Esophagus squamous epithelium (tissue), 5 donors: ENCODE results near the gene CSMD2. TPM values are rescaled to one million over a fixed set of nuclear protein-coding genes. Genes with fewer than 3 reads are reported as not detected.

Experiments used
- DNase-seq: peaks from one replicate; lab custom pipeline; 2025; lab: John Stamatoyannopoulos, UW
- H3K27ac ChIP-seq, 4 donors: fragments of 200-600 bp; sonication (generic); one replicate each; pipeline ENCODE4 v1.5.1; 2016 to 2019; ENCODE audit warnings: mild to moderate bottlenecking in 1 of 4
- H3K27me3 ChIP-seq, 4 donors: fragments of 200-600 bp; sonication (generic); 1 replicate in 3 of 4; 2 replicates in 1 of 4; pipeline versions ENCODE4 v1.5.1 to v1.6.0; 2017 to 2021; ENCODE audit warnings: antibody characterized with exemption in 1 of 4
- H3K36me3 ChIP-seq, 3 donors: fragments of 200-600 bp; sonication (generic); one replicate each; pipeline ENCODE4 v1.5.1; 2016 to 2019
- H3K4me1 ChIP-seq, 3 donors: fragments of 200-600 bp; sonication (generic); one replicate each; pipeline ENCODE4 v1.5.1; 2017 to 2019
- H3K4me3 ChIP-seq, 4 donors: fragments of 200-600 bp; sonication (generic); 1 replicate in 3 of 4; 2 replicates in 1 of 4; pipeline ENCODE4 v1.5.1; 2016 to 2019; ENCODE audit warnings: mild to moderate bottlenecking in 2 of 4, moderate library complexity in 1 of 4
- H3K9me3 ChIP-seq, 3 donors: fragments of 200-600 bp; sonication (generic); one replicate each; pipeline ENCODE4 v1.5.1; 2016 to 2019
- CTCF ChIP-seq, 6 experiments: fragments of 450-650 bp in 4 of 6; fragments of 200-600 bp in 2 of 6; sonication (generic) in 2 of 6; IDR thresholded peaks; one replicate each; pipeline ENCODE4 v1.5.1; 2016 to 2019; ENCODE audit warnings: antibody characterized with exemption in 6 of 6, mild to moderate bottlenecking in 4 of 6, moderate library complexity in 4 of 6
- POLR2A ChIP-seq, 4 donors: fragments of 450-650 bp; IDR thresholded peaks; one replicate each; pipeline ENCODE4 v1.6.1; 2017; ENCODE audit warnings: antibody characterized with exemption in 4 of 4, mild to moderate bottlenecking in 4 of 4, moderate library complexity in 3 of 4
- WGBS, 2 donors: methylation state at CpG; one replicate each; pipeline ENCODE4 v1.1.5; 2018; 5-methylcytosine and 5-hydroxymethylcytosine counted together
- intact Hi-C: fragments of 100-400 bp; cut with DNase I; formaldehyde crosslinking; loops from one replicate; pipeline ENCODE4 v1.15.0; 2022
- total RNA-seq, 4 donors: library from RNA; depleted of rRNA; stranded (reverse); fragments of >200 nt; gene quantifications; one replicate each; pipeline ENCODE4 v1.1.0, GENCODE V29; 2016
- donor health status: DM: yes; HTN: yes; CAD: no.

CSMD2 gene
- total RNA-seq, 4 donors from 2014 or later = under 0.01 to 0.13 TPM; not detected in 2

GRCh38 chr1:33948291-33948690, 216.7 kb downstream of the CSMD2 start:
- Histone ChIP-seq H3K4me3 (no peak overlapping the region), H3K4me1 (no peaks in the 10 kb centered on the region), H3K9me3 (no peaks in the 10 kb centered on the region), H3K27ac (no peak overlapping the region), H3K27me3 (peaks cover 0 to 13% (median 0%) of the 10 kb centered on the region in 4 donors), H3K36me3 (no peaks in the 10 kb centered on the region)
- TF ChIP-seq CTCF (IDR thresholded peaks at IDR 0.05) = no peak
- TF ChIP-seq POLR2A (IDR thresholded peaks at IDR 0.05) = no peak
- intact Hi-C loops = no loop called here
- WGBS, 2 donors = 79 to 94% methylated on average over 3 of the region's 3 CpGs
- DNase-seq = no peak

- Histone ChIP-seq H3K36me3 (no peaks in the 10 kb centered on the region), H3K27me3 (peaks cover 0 to 13% (median 0%) of the 10 kb centered on the region in 4 donors), H3K4me3 (no peak overlapping the region), H3K27ac (no peak overlapping the region), H3K4me1 (no peaks in the 10 kb centered on the region), H3K9me3 (no peaks in the 10 kb centered on the region)
- no peak for TF ChIP-seq POLR2A (IDR thresholded peaks at IDR 0.05)
- no peak for TF ChIP-seq CTCF (IDR thresholded peaks at IDR 0.05)
- intact Hi-C loops = no loop called here
- no peak for DNase-seq
- WGBS, 2 donors = 80% methylated on average over 1 of the region's 2 CpGs; no CpG with 5 or more reads in 1 of the 2 donors
These were observed 218.2 kb downstream of the CSMD2 start for GRCh38 chr1:33946836-33947235.

- TF ChIP-seq POLR2A (IDR thresholded peaks at IDR 0.05) = no peak
- 14 to 31% methylated on average over 1 of the region's 1 CpG for WGBS, 2 donors
- intact Hi-C loops = no loop called here
These were observed 220.2 kb downstream of the CSMD2 start for GRCh38 chr1:33944846-33945245.

GRCh38 chr1:33943978-33944377, 221.1 kb downstream of the CSMD2 start:
- TF ChIP-seq POLR2A (IDR thresholded peaks at IDR 0.05) (no peak), CTCF (IDR thresholded peaks at IDR 0.05) (no peak)
- Histone ChIP-seq H3K9me3 (no peaks in the 10 kb centered on the region), H3K4me1 (no peaks in the 10 kb centered on the region), H3K4me3 (no peak overlapping the region), H3K27me3 (peaks cover 0 to 13% (median 0%) of the 10 kb centered on the region in 4 donors), H3K36me3 (no peaks in the 10 kb centered on the region), H3K27ac (no peak overlapping the region)
- 38 to 46% methylated on average over 3 of the region's 3 CpGs for WGBS, 2 donors
- no peak for DNase-seq
- intact Hi-C loops = no loop called here

More at GRCh38 chr1:33944846-33945245, 220.2 kb downstream of the CSMD2 start:
- Histone ChIP-seq H3K4me1 (no peaks in the 10 kb centered on the region), H3K36me3 (no peaks in the 10 kb centered on the region), H3K27ac (no peak overlapping the region), H3K9me3 (no peaks in the 10 kb centered on the region), H3K4me3 (no peak overlapping the region), H3K27me3 (peaks cover 0 to 13% (median 0%) of the 10 kb centered on the region in 4 donors)
- no peak for DNase-seq

GRCh38 chr1:33932871-33933270, 232.2 kb downstream of the CSMD2 start:
- WGBS, 2 donors = 55 to 78% methylated on average over 3 of the region's 3 CpGs

More at GRCh38 chr1:33932871-33933270, 232.2 kb downstream of the CSMD2 start:
- no peak for DNase-seq
- no peaks in the 10 kb centered on the region for H3K4me1 ChIP-seq
- H3K36me3 ChIP-seq = no peaks in the 10 kb centered on the region
- H3K4me3 ChIP-seq = no peak overlapping the region
- H3K27me3 ChIP-seq = peaks cover 0 to 32% (median 0%) of the 10 kb centered on the region in 4 donors
- H3K9me3 ChIP-seq = no peaks in the 10 kb centered on the region
- TF ChIP-seq POLR2A (IDR thresholded peaks at IDR 0.05) (no peak), CTCF (IDR thresholded peaks at IDR 0.05) (no peak)
- H3K27ac ChIP-seq = no peak overlapping the region
- intact Hi-C loops = no loop called here
